HG03045 (cell line): ENCODE data around the gene SNX27.
"Not testable (repeated sequence)": the region's sequence is repeated elsewhere in the genome, so short reads cannot be mapped to it uniquely, and the experiment has no call there.

Source experiments
- ATAC-seq: cut with Tn5 transposase; IDR thresholded peaks from one replicate; pipeline ENCODE4 v1.9.1; 2021; ENCODE audit warnings: mild to moderate bottlenecking, moderate library complexity; ENCODE audit not compliant: unreplicated experiment

The SNX27 gene

DNA sequence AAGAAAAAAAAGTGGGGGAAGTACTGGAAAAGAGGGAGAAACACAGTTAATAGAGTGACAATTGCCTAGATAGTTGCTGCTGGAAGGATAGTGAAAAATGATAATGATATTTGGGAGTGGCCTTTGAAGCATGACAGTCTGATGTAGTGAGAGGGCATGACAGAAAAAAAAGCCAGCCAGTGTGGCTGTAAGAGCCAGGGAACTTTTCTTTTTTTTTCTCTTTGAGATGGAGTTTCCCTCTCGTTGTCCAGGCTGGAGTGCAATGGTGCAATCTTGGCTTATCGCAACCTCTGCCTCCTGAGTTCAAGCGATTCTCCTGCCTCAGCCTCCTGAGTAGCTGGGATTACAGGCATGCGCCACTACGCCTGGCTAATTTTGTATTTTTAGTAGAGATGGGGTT lies 9.3 kb upstream of the SNX27 start:
- ATAC-seq: not testable (repeated sequence)

GRCh38 chr1:151604291-151604690 lies 7.6 kb upstream of the SNX27 start:
- no peak for ATAC-seq

DNA sequence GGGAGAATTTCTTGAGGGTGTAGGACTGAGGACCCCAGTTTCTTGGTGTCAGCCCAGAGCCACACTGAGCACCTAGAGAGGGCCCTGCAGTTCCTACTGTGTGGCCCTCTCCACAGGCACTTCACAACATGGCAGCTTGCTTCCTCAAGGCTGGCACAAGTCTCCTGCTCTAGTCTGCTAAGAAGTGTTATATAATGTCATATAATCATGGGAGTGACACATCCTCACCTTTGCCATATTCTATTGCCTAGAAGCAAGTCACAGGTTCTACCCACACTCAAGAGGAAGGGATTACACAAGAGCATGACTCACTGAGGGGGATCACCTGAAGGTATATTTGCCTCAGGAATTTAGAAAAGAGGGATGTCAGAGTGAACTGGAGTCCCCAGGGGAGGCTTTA lies 5.5 kb upstream of the SNX27 start:
- ATAC-seq: no peak

- ATAC-seq: no peak
These were observed 5.0 kb upstream of the SNX27 start for GRCh38 chr1:151606857-151607256.

- ATAC-seq: no peak
These were observed 1.7 kb upstream of the SNX27 start for GRCh38 chr1:151610142-151610541.

DNA sequence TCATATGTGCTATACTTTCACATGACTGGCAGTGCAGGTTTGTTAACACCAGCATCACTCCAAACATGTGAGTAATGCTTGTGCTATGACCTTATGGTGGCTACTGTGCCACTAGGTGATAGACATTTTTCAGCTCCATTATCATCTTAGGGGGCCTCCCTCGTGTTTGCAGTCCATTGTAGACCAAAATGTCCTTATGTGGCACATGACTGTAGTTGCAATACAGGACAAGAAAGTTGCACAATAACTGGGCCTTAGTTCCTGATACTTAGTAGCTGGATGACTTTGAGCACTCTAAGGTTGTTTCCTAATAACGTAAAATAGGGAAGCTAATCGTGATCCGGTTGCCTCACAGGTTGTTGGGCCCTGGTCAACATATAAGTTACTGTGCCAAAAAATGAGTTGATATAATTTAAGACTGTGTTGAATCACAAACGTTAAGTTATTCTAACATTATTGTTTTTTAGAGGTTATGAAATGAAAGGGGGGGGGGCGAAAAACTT lies 511 bp upstream of the SNX27 start:
- ATAC-seq: no peak

GRCh38 chr1:151612501-151613281 lies 841 bp downstream of the SNX27 start:
- ATAC-seq: peak; percentile 38

DNA sequence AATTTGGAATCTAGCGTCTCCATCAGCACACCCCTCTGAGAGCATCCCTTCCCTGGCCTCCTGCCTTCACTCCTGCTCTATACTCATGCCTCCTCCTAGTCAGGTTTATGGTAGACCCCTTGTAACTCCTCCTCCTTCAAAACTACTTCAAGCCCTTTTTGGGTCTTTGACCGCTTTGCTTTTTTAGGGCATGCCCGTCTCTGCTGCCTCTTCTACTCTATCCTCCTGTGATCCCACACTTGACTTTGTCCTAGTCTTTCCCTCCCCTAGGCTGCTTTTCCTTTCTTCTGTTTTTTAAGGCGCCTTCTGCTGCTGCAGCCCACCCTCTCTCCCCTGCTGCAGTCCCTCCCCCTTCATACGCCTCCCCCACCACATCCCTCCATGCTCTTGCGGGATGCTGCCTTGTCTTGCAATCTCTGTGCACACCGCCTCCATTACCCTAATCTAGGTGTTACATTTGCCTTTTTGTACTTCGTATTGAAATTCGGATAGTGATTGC lies 1.5 kb downstream of the SNX27 start:
- no peak for ATAC-seq

DNA sequence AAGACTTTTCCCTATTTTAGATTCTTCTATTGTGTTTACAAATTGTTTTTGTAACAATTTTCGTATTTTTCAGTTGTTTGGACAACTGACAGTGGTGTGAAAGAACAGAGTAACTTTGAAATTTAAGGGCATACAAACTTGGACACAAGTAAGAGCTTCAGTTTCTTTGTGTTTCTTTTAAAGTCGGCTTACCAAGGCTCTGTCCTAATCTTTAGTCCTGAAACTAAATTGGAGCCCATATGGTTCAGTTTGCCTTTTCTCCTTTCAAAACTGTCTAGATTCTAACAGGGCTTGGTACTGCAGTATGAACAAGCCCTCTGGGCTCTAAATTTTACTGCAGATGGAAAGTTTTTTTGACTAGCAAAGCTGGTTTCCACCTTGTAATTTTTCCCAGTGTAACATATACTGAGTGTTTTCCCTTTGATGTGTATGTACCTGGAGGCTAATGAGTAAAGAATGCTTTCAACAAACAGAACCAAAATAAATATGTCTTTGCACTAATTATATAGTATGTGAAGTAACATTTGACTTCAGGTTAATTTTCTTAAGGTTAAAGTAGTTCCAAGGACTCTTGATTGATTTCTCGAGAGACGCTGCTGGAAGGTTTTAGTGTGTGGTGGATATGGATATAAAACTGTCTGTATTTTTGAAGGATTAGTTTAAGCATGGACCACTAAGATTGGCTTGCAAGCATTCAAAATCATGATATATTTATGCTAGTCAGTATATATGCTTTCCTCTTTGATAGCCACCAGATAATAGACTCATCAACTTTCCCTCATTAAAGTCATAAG lies 4.1 kb downstream of the SNX27 start:
- ATAC-seq: no peak

- ATAC-seq: no peak
These were observed 4.6 kb downstream of the SNX27 start for GRCh38 chr1:151616505-151616849.

- ATAC-seq: no peak
These were observed 6.2 kb downstream of the SNX27 start for GRCh38 chr1:151618003-151618402.

- ATAC-seq: no peak
These were observed 6.6 kb downstream of the SNX27 start for GRCh38 chr1:151618470-151618869.

DNA sequence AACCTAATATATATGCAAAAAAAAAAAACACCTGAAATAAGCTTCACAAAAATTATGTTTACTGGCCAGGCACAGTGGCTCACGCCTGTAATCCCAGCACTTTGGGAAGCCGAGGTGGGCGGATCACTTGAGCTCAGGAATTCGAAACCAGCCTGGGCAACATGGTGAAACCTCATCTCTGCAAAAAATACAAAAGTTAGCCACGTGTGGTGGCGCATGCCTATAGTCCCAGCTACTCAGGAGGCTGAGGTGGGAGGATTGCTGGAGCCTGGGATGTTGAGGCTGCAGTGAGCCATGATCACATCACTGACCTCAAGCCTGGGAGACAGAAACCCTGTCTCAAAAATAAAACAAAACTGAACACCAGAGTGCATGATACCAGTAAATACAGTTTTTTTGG lies 7.1 kb downstream of the SNX27 start:
- not testable (repeated sequence) for ATAC-seq

GRCh38 chr1:151619489-151620093 lies 7.7 kb downstream of the SNX27 start:
- no peak for ATAC-seq

DNA sequence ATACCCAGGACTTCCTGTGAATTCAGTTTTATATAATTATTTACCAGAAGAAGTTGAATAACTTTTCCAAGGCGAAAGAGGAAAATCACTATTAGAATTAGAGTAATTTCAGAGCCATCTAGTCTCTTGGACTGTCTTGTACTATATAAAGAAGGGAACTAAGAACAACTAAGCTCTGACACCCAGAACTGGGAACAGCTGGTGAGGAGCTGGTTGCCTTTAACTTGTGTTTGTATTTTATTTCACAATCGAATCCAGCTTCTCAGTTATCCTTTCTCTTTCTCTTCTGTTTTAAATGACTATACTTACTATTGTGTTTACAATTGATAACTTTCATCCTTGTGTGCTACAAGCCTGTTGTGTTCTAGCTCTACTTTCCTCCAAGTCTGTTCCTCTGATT lies 8.4 kb downstream of the SNX27 start:
- ATAC-seq: no peak

DNA sequence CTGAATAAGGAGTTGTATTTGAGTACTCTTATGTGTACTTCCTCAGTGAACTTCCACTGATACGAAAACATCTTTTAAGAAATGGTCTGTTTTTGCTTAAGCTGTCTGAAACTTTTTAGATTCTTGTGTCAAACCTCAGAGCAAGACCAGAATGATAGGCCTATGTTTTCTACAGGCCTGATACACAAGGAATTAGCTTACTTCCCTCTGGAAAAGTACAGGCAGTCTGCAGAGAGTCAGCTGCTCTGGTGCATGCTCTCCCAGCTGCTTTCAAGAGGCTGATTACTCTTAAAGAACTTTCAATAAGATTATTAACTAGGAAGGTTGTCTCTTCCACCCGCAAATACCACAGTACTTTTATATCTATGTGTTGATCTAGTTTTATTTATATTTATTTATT lies 9.5 kb downstream of the SNX27 start:
- no peak for ATAC-seq

DNA sequence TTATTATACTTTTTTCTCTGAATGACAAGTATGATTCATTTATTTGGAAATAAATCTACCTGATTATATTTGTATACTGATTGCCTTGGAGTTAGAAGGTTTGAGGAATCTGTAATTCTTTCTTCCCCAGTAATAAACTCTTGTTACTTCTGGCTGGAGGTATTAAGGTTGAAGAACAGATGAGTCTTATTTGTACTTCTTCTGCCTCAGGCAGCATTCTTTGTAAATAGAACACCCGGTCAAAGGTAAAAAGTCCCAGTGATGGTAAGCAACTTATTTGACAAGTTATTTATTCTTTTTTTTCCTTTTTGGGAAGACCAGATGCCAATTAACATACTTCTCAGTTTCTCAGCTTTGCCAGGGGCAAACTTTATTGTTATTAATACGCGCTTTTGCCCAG lies 12.9 kb downstream of the SNX27 start:
- no peak for ATAC-seq

- ATAC-seq: no peak
These were observed 15.0 kb downstream of the SNX27 start for GRCh38 chr1:151626740-151627334.

DNA sequence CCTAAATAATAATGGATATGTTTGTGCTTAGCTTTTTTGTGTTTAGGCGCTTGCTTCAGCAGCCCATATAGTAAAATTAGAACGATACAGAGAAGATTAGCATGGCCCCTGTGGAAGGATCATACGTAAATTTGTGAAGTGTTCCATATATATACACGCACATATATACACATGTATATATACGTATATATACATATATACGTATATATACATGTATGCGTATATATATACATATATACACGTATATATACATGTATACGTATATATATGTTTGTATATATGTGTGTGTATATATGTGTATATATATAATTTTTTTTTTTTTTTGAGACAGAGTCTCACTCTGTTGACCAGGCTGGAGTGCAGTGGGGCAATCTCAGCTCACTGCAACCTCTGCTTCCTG lies 17.4 kb downstream of the SNX27 start:
- ATAC-seq: no peak

DNA sequence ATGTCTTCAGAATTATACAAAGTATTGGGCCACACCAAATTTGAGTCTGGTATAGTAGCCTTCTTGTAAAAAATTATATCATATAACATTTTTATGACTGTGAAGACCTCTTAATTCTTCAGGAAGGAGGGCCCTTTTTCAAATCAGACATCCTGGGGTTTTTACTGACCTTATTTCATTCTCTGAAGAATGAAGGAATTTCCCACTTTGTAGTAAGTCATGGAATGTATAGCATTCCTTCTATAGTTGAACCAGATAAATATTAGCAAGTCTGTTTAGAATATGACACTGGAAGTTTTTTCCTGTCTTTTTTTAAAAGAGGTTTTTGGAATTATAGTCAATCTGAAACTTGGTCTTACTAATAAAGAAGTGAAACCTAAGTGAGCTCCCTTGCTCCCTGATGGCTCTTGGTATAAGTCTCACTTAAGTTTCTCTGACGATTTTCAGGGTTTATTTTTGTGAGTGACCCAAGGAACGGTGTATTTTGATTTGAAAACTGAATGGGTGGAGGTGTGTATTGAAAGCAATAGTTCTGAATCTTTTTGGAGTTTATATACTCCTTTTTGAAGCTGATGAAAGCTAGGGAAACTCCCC lies 23.7 kb downstream of the SNX27 start:
- no peak for ATAC-seq
